ENCODE measurements around the gene YKT6. TPM values are rescaled to one million over a fixed set of nuclear protein-coding genes. Genes with fewer than 3 reads are reported as not detected.

The YKT6 gene
- total and polyA plus RNA-seq, 2 of the 8 experiments (the other 6 are each of a cell fraction or from before 2014, with no cell fraction given): 75.3 to 103 TPM

DNA sequence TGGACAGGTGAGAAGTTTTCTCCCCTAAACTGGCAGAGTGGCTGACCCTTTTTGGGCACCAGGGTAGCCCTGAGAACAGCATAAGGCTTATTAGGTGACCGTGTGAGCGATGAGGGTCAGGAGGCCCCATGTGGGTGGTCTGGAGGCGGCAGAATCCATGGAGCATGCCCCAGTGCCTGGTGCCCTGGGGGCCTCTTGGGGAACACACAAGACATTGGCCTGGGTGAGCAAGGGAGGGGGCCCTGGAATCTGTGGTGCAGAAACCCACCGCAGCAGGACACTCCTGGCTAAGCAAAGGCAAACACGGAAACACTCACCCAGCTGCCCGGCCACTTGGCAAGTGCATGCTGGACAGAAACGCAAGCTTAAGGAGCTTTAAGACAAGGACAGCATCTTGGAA is 29.5 kb downstream of the YKT6 start:
- POLR2A ChIA-PET (ENCODE audit: partially characterized antibody): interaction anchor here (1.1 to 1.4 kb wide), 2 partner anchors 8 to 12 kb away, joined by 3 to 5 read pairs; no protein-coding TSS in a partner anchor
- no peak overlapping the region for H4K91ac ChIP-seq (replicated peaks; ENCODE audit: insufficient read length, low read length)
- no peak overlapping the region for H3K27ac ChIP-seq (ENCODE audit: low read depth, low read length)
- no peak overlapping the region for H3K18ac ChIP-seq (ENCODE audit: extremely low read depth, low read length)
- no peaks in the 10 kb centered on the region for H4K20me1 ChIP-seq (replicated peaks in 1 of 2; ENCODE audit: control insufficient read depth in 1 of 2, insufficient read depth in 2 of 2, low read length in 2 of 2)
- no peak overlapping the region for H2AK5ac ChIP-seq (ENCODE audit: low read depth, low read length)
- H3K9ac ChIP-seq (replicated peaks in 1 of 4; ENCODE audit: extremely low read depth in 1 of 4, low read depth in 3 of 4, low read length in 3 of 4): no peak overlapping the region
- H3K23me2 ChIP-seq (ENCODE audit: low read depth, low read length): no peaks in the 10 kb centered on the region; the same call in 1 of the 2 replicates
- no peak overlapping the region for H3K23ac ChIP-seq (ENCODE audit: insufficient read length)
- DNase-seq (ENCODE audit: low read depth in 1 of 2, low spot score in 2 of 2) (no peak), FAIRE-seq (no peak)
- no peak overlapping the region for H2BK15ac ChIP-seq (ENCODE audit: low read length)
- no peaks in the 10 kb centered on the region for H3K79me1 ChIP-seq (ENCODE audit: low read depth, low read length)
- H2BK20ac ChIP-seq (ENCODE audit: low read length): no peak overlapping the region
- no peak overlapping the region for H3K4ac ChIP-seq (replicated peaks; ENCODE audit: insufficient read length, low read depth, low read length)
- no peak overlapping the region for H3K14ac ChIP-seq (ENCODE audit: insufficient read length)
- H3K79me2 ChIP-seq (ENCODE audit: control insufficient read depth in 1 of 2, insufficient read depth in 2 of 2, low read length in 2 of 2): no peaks in the 10 kb centered on the region
- WGBS, 2 experiments (ENCODE audit: extremely low coverage in 1 of 2, insufficient coverage in 1 of 2, insufficient read length in 1 of 2, insufficient replicate concordance in 2 of 2, low coverage in 1 of 2, low lambda C conversion rate in 2 of 2, missing lambda C conversion rate in 1 of 2): 94% methylated on average over 7 of the region's 7 CpGs; no CpG with 5 or more reads in 1 of the 2 experiments
- no peak overlapping the region; the same call in 1 of the 2 replicates for H4K8ac ChIP-seq (ENCODE audit: extremely low read depth, insufficient read depth, low read length)
- CTCF ChIA-PET (ENCODE audit: partially characterized antibody): interaction anchor here (0.6 to 2.1 kb wide), 3 partner anchors 14 to 163 kb away, joined by 3 to 5 read pairs (median 3); no protein-coding TSS in a partner anchor
- H2BK5ac ChIP-seq (ENCODE audit: low read depth, low read length): no peak overlapping the region
- no peak overlapping the region for H3K56ac ChIP-seq (replicated peaks; ENCODE audit: insufficient read length, low read depth, low read length)
- H2BK12ac ChIP-seq (ENCODE audit: low read depth, low read length): no peak overlapping the region
- no peaks in the 10 kb centered on the region for H3K9me3 ChIP-seq (ENCODE audit: insufficient read depth in 2 of 2, low read depth in 1 of 2, low read length in 1 of 2)
- H2BK120ac ChIP-seq (replicated peaks; ENCODE audit: low read depth, low read length): no peak overlapping the region
- no peak overlapping the region for H3K4me2 ChIP-seq (ENCODE audit: insufficient read depth in 1 of 2, low read depth in 2 of 2, low read length in 2 of 2)
- no peak overlapping the region for H4K5ac ChIP-seq (ENCODE audit: insufficient read length, low read depth, low read length)
- H2AFZ ChIP-seq (ENCODE audit: low read length): no peak overlapping the region
- H3K27me3 ChIP-seq (replicated peaks in 1 of 4; ENCODE audit: control insufficient read depth in 3 of 4, extremely low read depth in 1 of 4, insufficient read depth in 3 of 4, low read length in 3 of 4): no peaks in the 10 kb centered on the region
- TF ChIP-seq YY1 (IDR thresholded peaks at IDR 0.05; ENCODE audit: low read depth, low read length): no peak
- no peak for TF ChIP-seq SUZ12 (IDR thresholded peaks at IDR 0.05; ENCODE audit: low read length)
- TF ChIP-seq BACH1 (IDR thresholded peaks at IDR 0.05; ENCODE audit: low read length): no peak
- no peak for TF ChIP-seq TCF12 (IDR thresholded peaks at IDR 0.05; ENCODE audit: low read depth, low read length)
- TF ChIP-seq CHD1 (IDR thresholded peaks at IDR 0.05; ENCODE audit: low read depth, low read length): no peak
- TF ChIP-seq KDM4A (IDR thresholded peaks at IDR 0.05; ENCODE audit: low read depth, low read length, severe bottlenecking): no peak
- TF ChIP-seq ZNF274 (IDR thresholded peaks at IDR 0.05; ENCODE audit: borderline replicate concordance, extremely low read depth, low read length): no peak
- TF ChIP-seq TBP (IDR thresholded peaks at IDR 0.05; ENCODE audit: low read depth, low read length): no peak
- no peaks in the 10 kb centered on the region for H3K36me3 ChIP-seq (ENCODE audit: control insufficient read depth in 2 of 4, insufficient read depth in 4 of 4, low read length in 3 of 4)
- H3K4me3 ChIP-seq (ENCODE audit: extremely low read depth in 1 of 4, insufficient read depth in 2 of 4, low read depth in 3 of 4, low read length in 4 of 4): no peak overlapping the region
- 0 out of 7 replicates have a peak, but pooled peaks cover 0 to 4% (median 0%) of the 10 kb centered on the region in 4 experiments for H3K4me1 ChIP-seq (replicated peaks in 1 of 4; ENCODE audit: control insufficient read depth in 3 of 4, insufficient read depth in 4 of 4, low read length in 3 of 4)

All from H1 (cell line).